A549 (cell line): ENCODE measurements around the gene DLG2.

Source experiments
- CHD4 ChIP-seq: fragments of 200-600 bp; sonication (generic); IDR thresholded peaks from 2 replicates; pipeline ENCODE4 v1.6.1; 2016; ENCODE audit warnings: antibody characterized with exemption, mild to moderate bottlenecking, borderline replicate concordance
- MAX ChIP-seq: IDR thresholded peaks from 2 replicates; pipeline ENCODE4 v1.6.1; 2012
- RAD21 ChIP-seq, 2 experiments: fragments of >200 bp in 1 of 2; sonication (Bioruptor Twin) in 1 of 2; formaldehyde crosslinking in 1 of 2; IDR thresholded peaks in 1 of 2; conservative IDR thresholded peaks in 1 of 2; 2 replicates in 1 of 2; 3 replicates in 1 of 2; pipeline ENCODE4 v1.6.1; 2012 to 2018; ENCODE audit warnings: inconsistent platforms in 1 of 2
- REST ChIP-seq: fragments of 200-600 bp; sonication (generic); IDR thresholded peaks from 2 replicates; pipeline ENCODE4 v1.6.1; 2016; ENCODE audit warnings: antibody characterized with exemption, mild to moderate bottlenecking, moderate library complexity

GRCh38 chr11:83425137-83425466 lies 2202.0 kb downstream of the DLG2 start:
- no peak for TF ChIP-seq CHD4
- TF ChIP-seq MAX, result no peak
- no peak for TF ChIP-seq RAD21 (conservative IDR thresholded peaks at IDR 0.05 in 1 of 2, IDR thresholded peaks at IDR 0.05 in 1 of 2)
- TF ChIP-seq REST, result no peak
